K562 (cell line): ENCODE data around the gene VSIG10L. TPM values are rescaled to one million over a fixed set of nuclear protein-coding genes. Genes with fewer than 3 reads are reported as not detected.

Experiments
- ADNP ChIP-seq: fragments of 200-800 bp; sonication (Bioruptor generic); IDR thresholded peaks from 2 replicates; pipeline ENCODE4 v1.6.1; 2016; ENCODE audit warnings: missing genetic modification characterization, missing compliant biosample characterization
- CCAR2 ChIP-seq: fragments of 200-400 bp; formaldehyde crosslinking; IDR thresholded peaks from 2 replicates; pipeline ENCODE4 v1.6.1; 2017; ENCODE audit warnings: mild to moderate bottlenecking, low read depth, low read length
- CHAMP1 ChIP-seq: fragments of 450-650 bp; IDR thresholded peaks from 2 replicates; pipeline ENCODE4 v1.6.1; 2016; ENCODE audit warnings: mild to moderate bottlenecking
- CHD7 ChIP-seq: fragments of 200-600 bp; sonication (generic); IDR thresholded peaks from one replicate; pipeline ENCODE4 v1.6.1; 2012; ENCODE audit warnings: mild to moderate bottlenecking, low read depth, low read length, inconsistent platforms
- GATAD2B ChIP-seq: fragments of 450-650 bp; IDR thresholded peaks from 2 replicates; pipeline ENCODE4 v1.6.1; 2017; ENCODE audit warnings: mild to moderate bottlenecking, borderline replicate concordance
- HDAC2 ChIP-seq: fragments of 450-650 bp; IDR thresholded peaks from 2 replicates; pipeline ENCODE4 v1.6.1; 2016; ENCODE audit warnings: mild to moderate bottlenecking
- KLF1 ChIP-seq: fragments of 450-650 bp; IDR thresholded peaks from 2 replicates; pipeline ENCODE4 v1.6.1; 2016; ENCODE audit warnings: missing genetic modification characterization, missing compliant biosample characterization
- PRMT5 ChIP-seq: sonication (generic); formaldehyde crosslinking; IDR thresholded peaks from 2 replicates; pipeline ENCODE4 v1.5.0; 2020; ENCODE audit warnings: missing genetic modification reagents
- RFX1 ChIP-seq: fragments of 450-650 bp; IDR thresholded peaks from 2 replicates; pipeline ENCODE4 v1.6.1; 2016; ENCODE audit warnings: mild to moderate bottlenecking, moderate library complexity
- SAFB ChIP-seq: fragments of 200-400 bp; formaldehyde crosslinking; IDR thresholded peaks from 2 replicates; pipeline ENCODE4 v1.6.1; 2017; ENCODE audit warnings: low read depth, low read length, borderline replicate concordance
- STAT6 ChIP-seq: sonication (generic); formaldehyde crosslinking; IDR thresholded peaks from 2 replicates; pipeline ENCODE4 v1.8.1; 2023; ENCODE audit warnings: mild to moderate bottlenecking, missing genetic modification reagents
- TAF7 ChIP-seq: fragments of 450-650 bp; IDR thresholded peaks from 2 replicates; pipeline ENCODE4 v1.6.1; 2016; ENCODE audit warnings: missing genetic modification characterization, missing compliant biosample characterization
- TCF7 ChIP-seq: sonication (generic); IDR thresholded peaks from 2 replicates; pipeline ENCODE4 v1.6.1; 2016; ENCODE audit warnings: antibody characterized with exemption, borderline replicate concordance
- polyA plus RNA-seq, 8 experiments: library from polyadenylated mRNA; depleted of rRNA in 4 of 8; stranded (reverse) in 5 of 8; unstranded in 3 of 8; fragments of >200 nt; fragmentation: Nextera tagmentation in 2 of 8; fragmentation: Illumina TruSeq in 1 of 8; extraction: Ambion mirVana in 2 of 8; extraction: Trizol in 1 of 8; gene quantifications; 2 replicates each; pipeline versions ENCODE4 v1.2.1 to v1.2.3, GENCODE V29; 2011 to 2014; ENCODE audit warnings: inconsistent platforms in 1 of 8, missing spikeins in 1 of 8
- total RNA-seq, 7 experiments: library from RNA; depleted of rRNA in 6 of 7; stranded (reverse); fragments of >200 nt in 6 of 7; fragmentation: Illumina TruSeq in 2 of 7; extraction: Trizol in 2 of 7; gene quantifications; 2 replicates each; pipeline versions ENCODE4 v1.2.1 to v1.2.3, GENCODE V29; 2011 to 2021; ENCODE audit warnings: low replicate concordance in 1 of 7

VSIG10L gene
- total and polyA plus RNA-seq, 9 of the 15 experiments (the other 6 are each of a cell fraction or from before 2014, with no cell fraction given), result 1.1 to 7.6 (median 2.2) TPM

GRCh38 chr19:51339313-51339686, 2.6 kb downstream of the VSIG10L start (continued):
- TF ChIP-seq CHD7 (no peak), KLF1 (tag) (no peak), HDAC2 (0 out of 2 replicates have a peak, but pooled peaks have one; percentile 30), TCF7 (no peak), STAT6 (CRISPR knock-in tag) (no peak), GATAD2B (no peak), ADNP (no peak), SAFB (no peak), TAF7 (tag) (no peak), PRMT5 (CRISPR knock-in tag) (no peak), CHAMP1 (no peak), RFX1 (no peak), CCAR2 (no peak)
